ENCODE data around the gene KLHDC9. TPM values are rescaled to one million over a fixed set of nuclear protein-coding genes. Genes with fewer than 3 reads are reported as not detected.
A peak's percentile ranks its signal among the peaks of the same experiment; 100 is the strongest.

KLHDC9 gene
- total and polyA plus RNA-seq, 2 of the 13 experiments (the other 11 are each of a cell fraction or from before 2014, with no cell fraction given) = 2.9 TPM

DNA sequence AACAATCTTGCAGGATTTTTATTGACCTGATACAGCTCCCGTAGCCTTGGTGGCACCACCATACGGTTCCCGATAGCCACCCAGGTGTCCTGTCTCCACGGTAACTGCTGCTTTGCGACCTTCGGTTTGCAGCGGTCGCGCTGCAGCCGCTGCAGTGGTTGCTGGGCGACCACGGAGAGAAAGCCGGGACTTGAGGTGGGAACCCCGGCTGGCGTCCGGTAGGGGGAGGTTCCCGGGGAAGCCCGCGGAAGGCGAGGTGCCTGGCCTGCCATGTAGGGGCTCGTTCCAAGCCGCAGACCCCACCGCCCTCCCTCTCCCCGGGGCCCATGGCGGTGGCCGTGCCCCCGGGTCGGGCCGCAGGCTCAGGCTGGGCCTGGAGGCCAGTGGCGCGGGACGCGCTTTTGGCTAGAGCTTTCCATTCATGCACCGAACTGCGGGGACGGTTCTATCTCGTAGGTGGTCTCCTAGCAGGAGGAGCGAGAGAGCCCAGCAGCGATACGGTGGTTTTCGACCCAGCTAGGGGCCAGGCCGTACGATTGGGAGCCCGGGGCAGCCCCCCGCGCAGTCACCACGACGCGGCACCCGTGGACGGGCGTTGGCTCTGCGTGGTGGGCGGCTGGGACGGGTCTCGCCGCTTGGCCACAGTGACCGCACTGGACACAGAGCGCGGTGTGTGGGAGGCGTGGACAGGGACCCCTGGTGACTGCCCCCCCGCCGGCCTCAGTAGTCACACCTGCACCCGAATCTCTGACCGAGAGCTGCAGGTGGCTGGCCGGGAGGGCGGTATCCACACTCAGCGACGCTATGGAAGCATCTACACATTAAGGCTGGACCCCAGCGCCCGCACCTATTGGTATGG, at the start of gene KLHDC9 (continued):
- TF ChIP-seq, protein P1, sequence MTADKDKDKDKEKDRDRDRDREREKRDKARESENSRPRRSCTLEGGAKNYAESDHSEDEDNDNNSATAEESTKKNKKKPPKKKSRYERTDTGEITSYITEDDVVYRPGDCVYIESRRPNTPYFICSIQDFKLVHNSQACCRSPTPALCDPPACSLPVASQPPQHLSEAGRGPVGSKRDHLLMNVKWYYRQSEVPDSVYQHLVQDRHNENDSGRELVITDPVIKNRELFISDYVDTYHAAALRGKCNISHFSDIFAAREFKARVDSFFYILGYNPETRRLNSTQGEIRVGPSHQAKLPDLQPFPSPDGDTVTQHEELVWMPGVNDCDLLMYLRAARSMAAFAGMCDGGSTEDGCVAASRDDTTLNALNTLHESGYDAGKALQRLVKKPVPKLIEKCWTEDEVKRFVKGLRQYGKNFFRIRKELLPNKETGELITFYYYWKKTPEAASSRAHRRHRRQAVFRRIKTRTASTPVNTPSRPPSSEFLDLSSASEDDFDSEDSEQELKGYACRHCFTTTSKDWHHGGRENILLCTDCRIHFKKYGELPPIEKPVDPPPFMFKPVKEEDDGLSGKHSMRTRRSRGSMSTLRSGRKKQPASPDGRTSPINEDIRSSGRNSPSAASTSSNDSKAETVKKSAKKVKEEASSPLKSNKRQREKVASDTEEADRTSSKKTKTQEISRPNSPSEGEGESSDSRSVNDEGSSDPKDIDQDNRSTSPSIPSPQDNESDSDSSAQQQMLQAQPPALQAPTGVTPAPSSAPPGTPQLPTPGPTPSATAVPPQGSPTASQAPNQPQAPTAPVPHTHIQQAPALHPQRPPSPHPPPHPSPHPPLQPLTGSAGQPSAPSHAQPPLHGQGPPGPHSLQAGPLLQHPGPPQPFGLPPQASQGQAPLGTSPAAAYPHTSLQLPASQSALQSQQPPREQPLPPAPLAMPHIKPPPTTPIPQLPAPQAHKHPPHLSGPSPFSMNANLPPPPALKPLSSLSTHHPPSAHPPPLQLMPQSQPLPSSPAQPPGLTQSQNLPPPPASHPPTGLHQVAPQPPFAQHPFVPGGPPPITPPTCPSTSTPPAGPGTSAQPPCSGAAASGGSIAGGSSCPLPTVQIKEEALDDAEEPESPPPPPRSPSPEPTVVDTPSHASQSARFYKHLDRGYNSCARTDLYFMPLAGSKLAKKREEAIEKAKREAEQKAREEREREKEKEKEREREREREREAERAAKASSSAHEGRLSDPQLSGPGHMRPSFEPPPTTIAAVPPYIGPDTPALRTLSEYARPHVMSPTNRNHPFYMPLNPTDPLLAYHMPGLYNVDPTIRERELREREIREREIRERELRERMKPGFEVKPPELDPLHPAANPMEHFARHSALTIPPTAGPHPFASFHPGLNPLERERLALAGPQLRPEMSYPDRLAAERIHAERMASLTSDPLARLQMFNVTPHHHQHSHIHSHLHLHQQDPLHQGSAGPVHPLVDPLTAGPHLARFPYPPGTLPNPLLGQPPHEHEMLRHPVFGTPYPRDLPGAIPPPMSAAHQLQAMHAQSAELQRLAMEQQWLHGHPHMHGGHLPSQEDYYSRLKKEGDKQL (CRISPR knock-in tag; IDR thresholded peaks at IDR 0.05; ENCODE audit: low read depth) = no peak
- TF ChIP-seq ZNF354B (CRISPR knock-in tag; IDR thresholded peaks at IDR 0.05) (no peak), POLR2AphosphoS5 (IDR thresholded peaks at IDR 0.05; ENCODE audit: low read depth, low read length) (no peak), ZNF883 (CRISPR knock-in tag; IDR thresholded peaks at IDR 0.05; ENCODE audit: not compliant biosample characterization) (no peak), GLI4 (CRISPR knock-in tag; IDR thresholded peaks at IDR 0.05; ENCODE audit: borderline replicate concordance) (no peak), ZNF124 (CRISPR knock-in tag; IDR thresholded peaks at IDR 0.05) (no peak), POLR2AphosphoS2 (IDR thresholded peaks at IDR 0.05; ENCODE audit: low read depth, low read length) (no peak), AKAP8 (CRISPR knock-in tag; IDR thresholded peaks at IDR 0.05) (no peak), ZNF143 (CRISPR knock-in tag; IDR thresholded peaks at IDR 0.05) (no peak), TCF7L2 (IDR thresholded peaks at IDR 0.05; ENCODE audit: low read depth, low read length) (no peak), ZBTB7B (CRISPR knock-in tag; IDR thresholded peaks at IDR 0.05) (no peak), ZNF558 (CRISPR knock-in tag; IDR thresholded peaks at IDR 0.05; ENCODE audit: borderline replicate concordance) (no peak), ZNF543 (CRISPR knock-in tag; IDR thresholded peaks at IDR 0.05) (0 out of 2 replicates have a peak, but pooled peaks have one; percentile 35), ZNF552 (CRISPR knock-in tag; IDR thresholded peaks at IDR 0.05; ENCODE audit: borderline replicate concordance) (no peak), LRRFIP1 (CRISPR knock-in tag; conservative IDR thresholded peaks at IDR 0.05) (no peak), ZNF607 (CRISPR knock-in tag; IDR thresholded peaks at IDR 0.05; ENCODE audit: borderline replicate concordance) (no peak)
- TF ChIP-seq, protein P2, sequence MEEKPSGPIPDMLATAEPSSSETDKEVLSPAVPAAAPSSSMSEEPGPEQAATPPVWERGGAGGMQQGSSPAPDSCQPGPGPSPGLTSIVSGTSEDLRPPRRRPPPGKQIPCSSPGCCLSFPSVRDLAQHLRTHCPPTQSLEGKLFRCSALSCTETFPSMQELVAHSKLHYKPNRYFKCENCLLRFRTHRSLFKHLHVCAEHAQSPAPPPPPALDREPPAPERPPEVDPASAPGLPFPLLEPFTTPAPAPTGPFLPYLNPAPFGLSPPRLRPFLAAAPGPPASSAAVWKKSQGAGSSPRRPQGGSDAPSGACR (CRISPR knock-in tag; IDR thresholded peaks at IDR 0.05) = no peak
- TF ChIP-seq, protein P3, sequence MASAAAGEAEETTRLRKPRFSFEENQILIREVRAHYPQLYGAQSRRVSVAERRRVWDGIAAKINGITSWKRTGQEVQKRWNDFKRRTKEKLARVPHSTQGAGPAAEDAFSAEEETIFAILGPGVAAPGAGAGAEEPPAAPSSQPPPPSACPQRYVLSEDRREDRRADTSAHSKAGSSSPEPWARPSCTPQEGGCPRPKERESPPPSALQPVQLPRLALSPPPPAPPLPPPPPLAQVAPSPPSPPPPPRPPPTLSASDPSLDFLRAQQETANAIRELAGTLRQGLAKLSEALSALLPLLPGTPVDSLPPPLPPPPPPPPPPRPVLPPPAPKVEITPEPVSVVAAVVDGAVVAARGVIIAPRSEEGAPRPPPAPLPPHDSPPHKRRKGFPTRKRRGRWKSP (CRISPR knock-in tag; IDR thresholded peaks at IDR 0.05) = no peak

Measured in HepG2 (cell line).